ENCODE results near the gene ELOVL2. TPM values are rescaled to one million over a fixed set of nuclear protein-coding genes. Genes with fewer than 3 reads are reported as not detected.

The ELOVL2 gene
- total and polyA plus RNA-seq, 10 of the 15 experiments (the other 5 are each of a cell fraction or from before 2014, with no cell fraction given) = 0.01 to 0.03 TPM; not detected in 8

- POLR2A ChIA-PET = no interaction called here
- H3K9ac ChIP-seq (ENCODE audit: control insufficient read depth, insufficient read depth, low read length) = no peak overlapping the region
- FAIRE-seq (no peak), ATAC-seq (no peak), DNase-seq (ENCODE audit: low read depth, low spot score) (no peak)
- RAD21 ChIA-PET (ENCODE audit: unreplicated experiment) = interaction anchor here (5.6 kb wide), 1 partner anchor 109 kb away, joined by 28 read pairs; no protein-coding TSS in a partner anchor
- intact Hi-C loops (cut with micrococcal nuclease; ENCODE audit: unreplicated experiment) = no loop called here
- no peak overlapping the region for H2AFZ ChIP-seq (ENCODE audit: control insufficient read depth, low read depth, low read length)
- BruUV-seq (replicated peaks) = no TSS peak
- H3K27me3 ChIP-seq (replicated peaks in 1 of 2; ENCODE audit: control insufficient read depth in 2 of 2, insufficient read depth in 2 of 2, low read length in 1 of 2) = no peaks in the 10 kb centered on the region
- H3K4me3 ChIP-seq = no peak overlapping the region
- H3K4me2 ChIP-seq (ENCODE audit: control insufficient read depth, insufficient read depth) = no peak overlapping the region
- H3K36me3 ChIP-seq (ENCODE audit: control insufficient read depth in 2 of 2, insufficient read depth in 2 of 2, low read length in 1 of 2) = no peaks in the 10 kb centered on the region
- CTCF ChIA-PET = interaction anchor here (0.7 to 3.3 kb wide), 6 partner anchors 9 to 584 kb away, joined by 3 to 17 read pairs (median 4); no protein-coding TSS in a partner anchor
- 12% methylated on average over 2 of the region's 2 CpGs for WGBS (ENCODE audit: insufficient coverage, insufficient replicate concordance, low lambda C conversion rate, missing lambda C conversion rate)
- no peaks in the 10 kb centered on the region for H3K4me1 ChIP-seq (ENCODE audit: control insufficient read depth, insufficient read depth, low read length)
- in situ Hi-C loops (cut with MboI) = loop anchor here (10.0 kb wide), 1 partner anchor 588 kb away; no protein-coding TSS in a partner anchor
- TF ChIP-seq GATAD2B (conservative IDR thresholded peaks at IDR 0.05; ENCODE audit: low read depth) (no peak), NR2C2 (IDR thresholded peaks at IDR 0.05; ENCODE audit: borderline replicate concordance, control insufficient read depth, insufficient read length, low read depth) (no peak), RELA (IDR thresholded peaks at IDR 0.05; ENCODE audit: borderline replicate concordance, partially characterized antibody) (no peak), ZNF207 (IDR thresholded peaks at IDR 0.05; ENCODE audit: borderline replicate concordance) (no peak), TCF12 (IDR thresholded peaks at IDR 0.05; ENCODE audit: low read depth, low read length) (no peak)
- TF ChIP-seq, protein P1, sequence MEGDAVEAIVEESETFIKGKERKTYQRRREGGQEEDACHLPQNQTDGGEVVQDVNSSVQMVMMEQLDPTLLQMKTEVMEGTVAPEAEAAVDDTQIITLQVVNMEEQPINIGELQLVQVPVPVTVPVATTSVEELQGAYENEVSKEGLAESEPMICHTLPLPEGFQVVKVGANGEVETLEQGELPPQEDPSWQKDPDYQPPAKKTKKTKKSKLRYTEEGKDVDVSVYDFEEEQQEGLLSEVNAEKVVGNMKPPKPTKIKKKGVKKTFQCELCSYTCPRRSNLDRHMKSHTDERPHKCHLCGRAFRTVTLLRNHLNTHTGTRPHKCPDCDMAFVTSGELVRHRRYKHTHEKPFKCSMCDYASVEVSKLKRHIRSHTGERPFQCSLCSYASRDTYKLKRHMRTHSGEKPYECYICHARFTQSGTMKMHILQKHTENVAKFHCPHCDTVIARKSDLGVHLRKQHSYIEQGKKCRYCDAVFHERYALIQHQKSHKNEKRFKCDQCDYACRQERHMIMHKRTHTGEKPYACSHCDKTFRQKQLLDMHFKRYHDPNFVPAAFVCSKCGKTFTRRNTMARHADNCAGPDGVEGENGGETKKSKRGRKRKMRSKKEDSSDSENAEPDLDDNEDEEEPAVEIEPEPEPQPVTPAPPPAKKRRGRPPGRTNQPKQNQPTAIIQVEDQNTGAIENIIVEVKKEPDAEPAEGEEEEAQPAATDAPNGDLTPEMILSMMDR (IDR thresholded peaks at IDR 0.05 in 2 of 3, conservative IDR thresholded peaks at IDR 0.05 in 1 of 3; ENCODE audit: control insufficient read depth in 2 of 3, extremely low read depth in 1 of 3, insufficient read depth in 1 of 3, low read depth in 3 of 3, low read length in 3 of 3) = no peak
- TF ChIP-seq, protein P2, sequence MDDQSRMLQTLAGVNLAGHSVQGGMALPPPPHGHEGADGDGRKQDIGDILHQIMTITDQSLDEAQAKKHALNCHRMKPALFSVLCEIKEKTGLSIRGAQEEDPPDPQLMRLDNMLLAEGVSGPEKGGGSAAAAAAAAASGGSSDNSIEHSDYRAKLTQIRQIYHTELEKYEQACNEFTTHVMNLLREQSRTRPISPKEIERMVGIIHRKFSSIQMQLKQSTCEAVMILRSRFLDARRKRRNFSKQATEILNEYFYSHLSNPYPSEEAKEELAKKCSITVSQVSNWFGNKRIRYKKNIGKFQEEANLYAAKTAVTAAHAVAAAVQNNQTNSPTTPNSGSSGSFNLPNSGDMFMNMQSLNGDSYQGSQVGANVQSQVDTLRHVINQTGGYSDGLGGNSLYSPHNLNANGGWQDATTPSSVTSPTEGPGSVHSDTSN (IDR thresholded peaks at IDR 0.05; ENCODE audit: insufficient replicate concordance, low read depth, low read length) = no peak
- H4K20me1 ChIP-seq (ENCODE audit: control insufficient read depth, insufficient read depth) = no peaks in the 10 kb centered on the region
- no peaks in the 10 kb centered on the region for H3K79me2 ChIP-seq (ENCODE audit: control insufficient read depth, insufficient read depth, low read length)
- no peak overlapping the region for H3K27ac ChIP-seq (ENCODE audit: control insufficient read depth, insufficient read depth)
- no peaks in the 10 kb centered on the region for H3K9me3 ChIP-seq (replicated peaks; ENCODE audit: control insufficient read depth, insufficient read depth, low read length)
- SMC1A ChIA-PET (ENCODE audit: uncharacterized antibody, unreplicated experiment) = interaction anchor here (1.1 kb wide), 1 partner anchor 108 kb away, joined by 4 read pairs; no protein-coding TSS in a partner anchor
Observed at GRCh38 chr6:11062715-11063114, 18.6 kb upstream of the ELOVL2 start.

All from GM12878 (cell line).